OCI-LY3 (cell line): ENCODE measurements around the gene CD274.

Experiments used
- H2AFZ ChIP-seq: fragments of 200-600, 300-600 bp; shearing (Covaris generic); 2 replicates; pipeline ENCODE4 v1.6.0; 2014; ENCODE audit warnings: antibody characterized with exemption, low read depth, low read length
- H3K27ac ChIP-seq: fragments of 200-600, 300-600 bp; sonication (generic); 2 replicates; pipeline ENCODE4 v1.5.1; 2014; ENCODE audit warnings: mild to moderate bottlenecking, low read length, moderate library complexity, mixed read lengths
- H3K27me3 ChIP-seq: fragments of 200-600, 300-600 bp; sonication (generic); 2 replicates; pipeline ENCODE4 v1.6.1; 2014; ENCODE audit warnings: low read depth, low read length, mixed read lengths
- H3K36me3 ChIP-seq: fragments of 200-600, 300-600 bp; sonication (generic); replicated peaks from 2 replicates; pipeline ENCODE3; 2014; ENCODE audit warnings: low read depth, low read length, mixed read lengths
- H3K4me1 ChIP-seq: fragments of 300-600, 200-600 bp; sonication (generic); 2 replicates; pipeline ENCODE4 v1.6.1; 2014; ENCODE audit warnings: low read length, mixed read lengths
- H3K4me2 ChIP-seq: fragments of 200-600, 300-600 bp; sonication (generic); 2 replicates; pipeline ENCODE4 v1.6.1; 2014; ENCODE audit warnings: low read length, mixed read lengths
- H3K4me3 ChIP-seq: fragments of 300-600, 200-600 bp; sonication (generic); 2 replicates; pipeline ENCODE4 v1.5.1; 2014; ENCODE audit warnings: antibody characterized with exemption, mild to moderate bottlenecking, low read length, moderate library complexity
- H3K79me2 ChIP-seq: fragments of 300-600, 200-600 bp; shearing (Covaris generic); 2 replicates; pipeline ENCODE4 v1.6.1; 2014; ENCODE audit warnings: mild to moderate bottlenecking, low read length, mixed read lengths
- H3K9ac ChIP-seq: fragments of 300-600, 200-600 bp; shearing (Covaris generic); 2 replicates; pipeline ENCODE4 v1.6.0; 2014; ENCODE audit warnings: mild to moderate bottlenecking, low read length, moderate library complexity
- H3K9me3 ChIP-seq: fragments of 200-600, 300-600 bp; shearing (Covaris generic); 2 replicates; pipeline ENCODE4 v1.6.1; 2014; ENCODE audit warnings: low read length, mixed read lengths; ENCODE audit not compliant: insufficient read depth
- H4K20me1 ChIP-seq: fragments of 200-600, 300-600 bp; sonication (generic); 2 replicates; pipeline ENCODE4 v1.6.1; 2016; ENCODE audit warnings: low read length, mixed read lengths; ENCODE audit not compliant: insufficient read depth
- EZH2phosphoT487 ChIP-seq: fragments of 200-600 bp; shearing (Covaris generic); IDR thresholded peaks from 2 replicates; pipeline ENCODE4 v1.6.1; 2018; ENCODE audit warnings: antibody characterized with exemption, mixed run types, low read depth
- TF ChIP-seq, protein P1 (sequence below): fragments of 200-600, 300-600 bp; sonication (generic); IDR thresholded peaks from 2 replicates; pipeline ENCODE4 v1.5.1; 2014; ENCODE audit warnings: antibody characterized with exemption, low read length, low read depth

CD274 gene

DNA sequence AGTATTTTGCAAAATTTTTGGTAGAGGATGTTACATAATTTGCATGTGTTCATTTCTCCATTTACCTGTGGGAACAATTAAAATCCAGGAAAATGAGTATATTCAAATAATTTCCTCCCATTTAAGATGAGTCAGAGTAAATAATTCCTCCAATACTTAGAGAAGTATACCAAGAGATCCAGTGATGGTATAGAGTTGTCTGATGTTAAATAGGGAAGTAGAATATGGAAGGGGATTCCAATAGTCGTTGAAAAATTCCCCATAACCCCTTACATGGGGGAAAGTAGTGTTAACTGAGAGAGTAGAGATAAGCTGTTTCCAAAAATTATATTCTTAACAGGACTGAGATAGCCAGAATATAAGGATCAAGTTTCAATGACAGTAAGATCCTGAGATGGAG lies 15.7 kb downstream of the CD274 start:
- H3K9ac ChIP-seq, result no peak overlapping the region
- no peak for TF ChIP-seq EZH2phosphoT487
- TF ChIP-seq, protein P1, sequence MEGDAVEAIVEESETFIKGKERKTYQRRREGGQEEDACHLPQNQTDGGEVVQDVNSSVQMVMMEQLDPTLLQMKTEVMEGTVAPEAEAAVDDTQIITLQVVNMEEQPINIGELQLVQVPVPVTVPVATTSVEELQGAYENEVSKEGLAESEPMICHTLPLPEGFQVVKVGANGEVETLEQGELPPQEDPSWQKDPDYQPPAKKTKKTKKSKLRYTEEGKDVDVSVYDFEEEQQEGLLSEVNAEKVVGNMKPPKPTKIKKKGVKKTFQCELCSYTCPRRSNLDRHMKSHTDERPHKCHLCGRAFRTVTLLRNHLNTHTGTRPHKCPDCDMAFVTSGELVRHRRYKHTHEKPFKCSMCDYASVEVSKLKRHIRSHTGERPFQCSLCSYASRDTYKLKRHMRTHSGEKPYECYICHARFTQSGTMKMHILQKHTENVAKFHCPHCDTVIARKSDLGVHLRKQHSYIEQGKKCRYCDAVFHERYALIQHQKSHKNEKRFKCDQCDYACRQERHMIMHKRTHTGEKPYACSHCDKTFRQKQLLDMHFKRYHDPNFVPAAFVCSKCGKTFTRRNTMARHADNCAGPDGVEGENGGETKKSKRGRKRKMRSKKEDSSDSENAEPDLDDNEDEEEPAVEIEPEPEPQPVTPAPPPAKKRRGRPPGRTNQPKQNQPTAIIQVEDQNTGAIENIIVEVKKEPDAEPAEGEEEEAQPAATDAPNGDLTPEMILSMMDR, result no peak
- no peaks in the 10 kb centered on the region for H3K9me3 ChIP-seq
- H3K4me1 ChIP-seq, result peaks cover 33% of the 10 kb centered on the region
- no peak overlapping the region for H3K27ac ChIP-seq
- no peaks in the 10 kb centered on the region for H3K27me3 ChIP-seq
- no peak overlapping the region for H2AFZ ChIP-seq
- H3K4me3 ChIP-seq, result no peak overlapping the region
- no peak overlapping the region; the same call in 1 of the 2 replicates for H3K4me2 ChIP-seq
- H3K79me2 ChIP-seq, result no peaks in the 10 kb centered on the region
- peaks cover 13% of the 10 kb centered on the region for H3K36me3 ChIP-seq
- H4K20me1 ChIP-seq, result no peaks in the 10 kb centered on the region

- H3K36me3 ChIP-seq, result peaks cover 13% of the 10 kb centered on the region
- no peaks in the 10 kb centered on the region for H3K9me3 ChIP-seq
- no peak overlapping the region for H3K27ac ChIP-seq
- no peaks in the 10 kb centered on the region for H3K27me3 ChIP-seq
- H3K4me3 ChIP-seq, result no peak overlapping the region
- TF ChIP-seq, protein P1, result no peak
- TF ChIP-seq EZH2phosphoT487, result no peak
- no peaks in the 10 kb centered on the region for H4K20me1 ChIP-seq
- no peaks in the 10 kb centered on the region for H3K79me2 ChIP-seq
- no peak overlapping the region for H2AFZ ChIP-seq
- no peak overlapping the region for H3K9ac ChIP-seq
- peaks cover 29% of the 10 kb centered on the region for H3K4me1 ChIP-seq
- H3K4me2 ChIP-seq, result no peak overlapping the region
Measured at GRCh38 chr9:5466766-5467165, 16.4 kb downstream of the CD274 start.

DNA sequence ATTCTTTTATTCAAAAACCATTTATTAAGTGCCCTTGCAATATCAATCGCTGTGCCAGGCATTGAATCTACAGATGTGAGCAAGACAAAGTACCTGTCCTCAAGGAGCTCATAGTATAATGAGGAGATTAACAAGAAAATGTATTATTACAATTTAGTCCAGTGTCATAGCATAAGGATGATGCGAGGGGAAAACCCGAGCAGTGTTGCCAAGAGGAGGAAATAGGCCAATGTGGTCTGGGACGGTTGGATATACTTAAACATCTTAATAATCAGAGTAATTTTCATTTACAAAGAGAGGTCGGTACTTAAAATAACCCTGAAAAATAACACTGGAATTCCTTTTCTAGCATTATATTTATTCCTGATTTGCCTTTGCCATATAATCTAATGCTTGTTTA lies 18.5 kb downstream of the CD274 start:
- no peak overlapping the region for H2AFZ ChIP-seq
- H3K9ac ChIP-seq, result no peak overlapping the region
- H3K9me3 ChIP-seq, result no peaks in the 10 kb centered on the region
- H3K4me3 ChIP-seq, result no peak overlapping the region
- H3K4me2 ChIP-seq, result no peak overlapping the region
- no peaks in the 10 kb centered on the region for H4K20me1 ChIP-seq
- no peak overlapping the region for H3K27ac ChIP-seq
- H3K36me3 ChIP-seq, result peaks cover 13% of the 10 kb centered on the region
- H3K4me1 ChIP-seq, result peaks cover 28% of the 10 kb centered on the region
- H3K27me3 ChIP-seq, result no peaks in the 10 kb centered on the region
- TF ChIP-seq EZH2phosphoT487, result no peak
- TF ChIP-seq, protein P1, result no peak
- H3K79me2 ChIP-seq, result no peaks in the 10 kb centered on the region

DNA sequence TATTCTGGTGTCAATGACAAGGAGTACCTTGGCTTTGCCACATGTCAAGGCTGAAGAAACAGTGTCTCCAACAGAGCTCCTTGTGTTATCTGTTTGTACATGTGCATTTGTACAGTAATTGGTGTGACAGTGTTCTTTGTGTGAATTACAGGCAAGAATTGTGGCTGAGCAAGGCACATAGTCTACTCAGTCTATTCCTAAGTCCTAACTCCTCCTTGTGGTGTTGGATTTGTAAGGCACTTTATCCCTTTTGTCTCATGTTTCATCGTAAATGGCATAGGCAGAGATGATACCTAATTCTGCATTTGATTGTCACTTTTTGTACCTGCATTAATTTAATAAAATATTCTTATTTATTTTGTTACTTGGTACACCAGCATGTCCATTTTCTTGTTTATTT lies 19.8 kb downstream of the CD274 start:
- Histone ChIP-seq H3K27me3 (no peaks in the 10 kb centered on the region), H3K4me1 (peaks cover 16% of the 10 kb centered on the region), H2AFZ (no peak overlapping the region), H3K36me3 (peaks cover 7% of the 10 kb centered on the region), H4K20me1 (no peaks in the 10 kb centered on the region), H3K9ac (no peak overlapping the region), H3K9me3 (no peaks in the 10 kb centered on the region), H3K4me2 (no peak overlapping the region), H3K79me2 (no peaks in the 10 kb centered on the region), H3K4me3 (no peak overlapping the region), H3K27ac (no peak overlapping the region)
- TF ChIP-seq, protein P1, result no peak
- no peak for TF ChIP-seq EZH2phosphoT487
